Fibroblast of gingiva (primary cell): ENCODE results near the gene TDP2.
"Not testable (repeated sequence)": the region's sequence is repeated elsewhere in the genome, so short reads cannot be mapped to it uniquely, and the experiment has no call there.

Source experiments
- DNase-seq: peaks from one replicate; pipeline ENCODE4 v3.0.0-alpha.2; 2011; ENCODE audit warnings: low read depth

Gene TDP2

GRCh38 chr6:24646771-24647170 is 19.9 kb downstream of the TDP2 start:
- DNase-seq: no peak

GRCh38 chr6:24644377-24644776 is 22.3 kb downstream of the TDP2 start:
- DNase-seq: no peak

GRCh38 chr6:24643920-24644319 is 22.8 kb downstream of the TDP2 start:
- DNase-seq: no peak

GRCh38 chr6:24642061-24642460 is 24.6 kb downstream of the TDP2 start:
- DNase-seq: no peak

GRCh38 chr6:24640631-24641030 is 26.1 kb downstream of the TDP2 start:
- DNase-seq: not testable (repeated sequence)

GRCh38 chr6:24640166-24640565 is 26.5 kb downstream of the TDP2 start:
- peak; percentile 23 for DNase-seq

- DNase-seq: no peak
Measured at GRCh38 chr6:24636681-24637080, 30.0 kb downstream of the TDP2 start.

GRCh38 chr6:24632573-24632972 is 34.1 kb downstream of the TDP2 start:
- no peak for DNase-seq

DNA sequence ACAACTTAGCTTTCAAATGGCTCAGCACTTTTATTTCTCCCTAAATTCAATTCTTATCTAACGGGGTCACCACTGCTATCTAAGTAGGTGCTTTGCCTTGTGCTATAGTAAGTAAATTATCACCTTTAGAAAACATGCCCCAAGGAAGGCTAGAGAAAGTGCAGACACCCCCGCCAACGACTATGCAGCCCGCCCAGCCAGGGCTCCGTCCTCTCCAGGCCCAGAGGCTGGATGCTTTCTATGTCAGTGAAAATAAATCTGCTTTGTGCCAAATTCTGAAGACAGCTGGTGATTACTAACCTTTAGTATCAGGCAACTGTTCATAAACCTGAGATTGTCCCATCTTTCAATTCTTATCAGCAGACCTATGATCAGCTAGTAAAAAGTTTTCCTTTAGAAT is 35.0 kb downstream of the TDP2 start:
- DNase-seq: no peak

GRCh38 chr6:24630856-24631505 is 35.7 kb downstream of the TDP2 start:
- DNase-seq: no peak

GRCh38 chr6:24621626-24622289 is 44.9 kb downstream of the TDP2 start:
- no peak for DNase-seq

DNA sequence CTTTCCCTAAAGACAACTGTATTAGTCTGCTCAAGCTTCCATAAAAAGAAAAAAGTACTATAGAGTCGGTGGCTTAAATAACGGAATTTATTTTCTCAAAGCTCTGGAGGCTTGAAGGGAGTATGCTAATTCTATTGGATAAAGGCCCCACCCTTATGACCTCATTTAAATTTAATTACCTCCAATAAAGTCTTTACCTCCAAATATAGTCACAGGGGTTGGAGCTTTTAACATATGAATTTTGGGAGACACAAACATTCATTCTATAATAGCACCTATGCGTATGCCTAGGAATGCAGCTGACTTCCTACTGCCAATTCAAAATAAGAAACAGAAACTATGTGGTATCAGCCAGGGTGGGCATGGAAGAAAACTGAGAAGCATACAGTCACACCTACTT is 46.1 kb downstream of the TDP2 start:
- DNase-seq: no peak

- no peak for DNase-seq
Measured at GRCh38 chr6:24619661-24620060, 47.0 kb downstream of the TDP2 start.

DNA sequence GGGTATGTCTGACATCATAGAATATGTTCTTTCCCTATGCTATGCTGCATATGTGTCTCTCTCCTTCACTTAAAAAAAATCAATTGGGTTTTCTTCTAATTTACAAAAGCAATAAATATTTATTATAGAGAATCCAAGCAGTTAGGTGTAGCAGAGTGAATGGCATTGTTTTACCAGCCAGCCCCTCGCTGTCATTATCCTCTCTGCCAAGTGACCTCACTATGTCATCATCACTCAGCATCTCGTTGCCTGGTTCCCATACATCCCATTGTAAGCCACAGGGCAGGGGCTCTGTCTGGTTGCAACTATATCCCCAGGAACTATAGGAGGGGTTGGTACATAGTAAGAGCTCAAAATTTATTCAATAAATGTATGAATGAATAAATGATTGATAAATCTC is 52.1 kb downstream of the TDP2 start:
- no peak for DNase-seq

GRCh38 chr6:24614043-24614420 is 52.7 kb downstream of the TDP2 start:
- no peak for DNase-seq

DNA sequence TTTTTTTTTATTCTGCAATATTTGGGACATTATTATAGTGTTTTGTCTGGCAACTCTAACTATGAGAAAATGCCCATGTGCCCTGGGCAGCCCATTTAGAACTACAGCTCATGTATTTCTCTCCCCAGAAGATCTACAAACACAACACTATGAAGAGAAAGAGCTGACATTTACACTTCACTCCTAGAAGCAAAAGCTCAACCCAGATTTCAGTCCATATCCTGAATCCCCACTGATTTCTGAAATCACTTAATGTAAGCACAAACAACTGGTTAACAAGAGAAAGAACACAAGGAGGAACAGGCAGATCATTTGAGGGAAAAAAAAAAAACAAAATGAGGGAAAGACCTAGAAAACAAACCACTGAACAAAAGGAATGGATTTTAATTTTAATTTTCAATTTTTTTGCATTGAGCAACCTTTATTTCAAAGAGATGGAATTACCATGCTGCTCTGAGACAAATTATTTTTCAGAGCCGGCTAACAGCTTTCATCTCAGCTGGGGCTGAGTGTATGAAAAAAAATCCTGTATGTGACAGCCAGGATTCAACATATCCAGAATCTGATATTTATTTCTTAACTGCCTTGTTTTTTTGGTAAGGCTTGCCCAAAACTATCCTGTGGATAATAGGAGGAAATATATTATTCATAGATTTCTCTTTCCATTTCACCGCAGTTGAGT is 53.2 kb downstream of the TDP2 start:
- no peak for DNase-seq

DNA sequence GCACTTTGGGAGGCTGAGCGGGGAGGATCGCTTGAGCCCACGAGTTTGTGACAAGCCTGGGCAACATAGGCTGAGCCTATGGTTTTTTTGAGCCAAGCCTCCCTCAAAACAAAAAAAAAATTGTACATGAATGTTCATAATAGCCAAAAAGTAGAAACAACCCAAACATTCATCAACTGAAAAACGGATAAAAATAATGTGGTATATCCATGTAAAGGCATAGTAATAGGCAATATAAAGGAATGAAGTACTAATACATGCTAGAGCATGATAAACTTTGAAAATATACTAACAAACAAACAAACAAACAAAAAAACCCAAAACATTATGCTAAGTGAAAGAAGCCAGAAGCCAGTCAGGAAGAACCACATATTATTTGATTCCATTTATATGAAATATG is 56.0 kb downstream of the TDP2 start:
- DNase-seq: no peak

DNA sequence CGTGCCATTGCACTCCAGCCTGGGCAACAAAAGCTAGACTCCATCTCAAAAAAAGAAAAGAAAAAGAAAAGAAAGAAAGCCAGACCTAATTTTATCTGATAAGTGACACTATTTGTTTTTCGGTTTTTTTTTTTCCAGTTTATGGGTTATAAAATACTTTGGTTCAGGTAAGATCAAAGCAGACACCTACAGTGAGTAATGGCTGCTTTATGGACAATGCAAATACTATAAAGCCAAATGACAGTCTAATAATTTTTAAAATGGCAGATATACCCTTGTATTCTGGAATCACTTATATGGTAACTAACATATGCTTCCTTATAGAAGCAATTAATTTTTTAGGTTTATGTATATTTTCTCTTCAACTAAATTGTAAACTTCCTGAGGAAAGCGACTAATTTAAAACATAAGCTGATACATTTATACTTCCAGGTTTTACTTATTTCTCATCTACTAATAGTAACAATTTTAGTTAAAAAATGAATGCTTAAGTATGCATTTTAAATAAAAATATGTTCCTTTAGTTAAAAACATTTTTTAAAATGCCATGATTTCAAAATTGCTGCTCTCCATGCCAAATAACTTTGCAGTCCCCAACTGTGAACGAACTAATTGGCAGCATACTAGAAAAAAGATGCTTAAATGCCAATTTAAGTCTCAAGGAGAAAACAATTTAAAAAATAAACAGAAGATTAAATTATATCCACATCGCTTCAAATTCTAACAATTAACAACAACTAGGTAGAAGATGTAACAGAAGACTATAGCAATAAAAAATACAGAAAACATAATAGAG is 59.2 kb downstream of the TDP2 start:
- no peak for DNase-seq

- no peak for DNase-seq
Measured at GRCh38 chr6:24606200-24606930, 60.3 kb downstream of the TDP2 start.

- no peak for DNase-seq
Measured at GRCh38 chr6:24603241-24603640, 63.5 kb downstream of the TDP2 start.

GRCh38 chr6:24600903-24601302 is 65.8 kb downstream of the TDP2 start:
- no peak for DNase-seq
